ENCODE measurements around the gene SPTBN4. TPM values are rescaled to one million over a fixed set of nuclear protein-coding genes. Genes with fewer than 3 reads are reported as not detected.
A peak's percentile ranks its signal among the peaks of the same experiment; 100 is the strongest.

The SPTBN4 gene
- total and polyA plus RNA-seq, 10 of the 15 experiments (the other 5 are each of a cell fraction or from before 2014, with no cell fraction given), result 0.04 to 1.1 (median 0.34) TPM; not detected in 1

- no peak for TF ChIP-seq HSF1 (IDR thresholded peaks at IDR 0.05; ENCODE audit: low read depth, low read length)
- 0 out of 4 replicates have a peak, but pooled peaks of 1 of the 2 experiments have one; percentile 52 for TF ChIP-seq SRF (IDR thresholded peaks at IDR 0.05; ENCODE audit: low read depth in 2 of 2, low read length in 2 of 2)
- no peak for TF ChIP-seq USF1 (IDR thresholded peaks at IDR 0.05; ENCODE audit: borderline replicate concordance, extremely low read length, insufficient read depth, low read depth, low read length)
- TF ChIP-seq ZBTB40 (IDR thresholded peaks at IDR 0.05; ENCODE audit: borderline replicate concordance), result no peak; the same call in 1 of the 2 replicates
- no peak for TF ChIP-seq BCLAF1 (IDR thresholded peaks at IDR 0.05)
- TF ChIP-seq RUNX3 (IDR thresholded peaks at IDR 0.05; ENCODE audit: low read length), result no peak
- TF ChIP-seq FOS (IDR thresholded peaks at IDR 0.05; ENCODE audit: borderline replicate concordance, extremely low read depth, insufficient read length), result no peak
- peak; percentile 19 for TF ChIP-seq SKIL (IDR thresholded peaks at IDR 0.05; ENCODE audit: low read depth, poor library complexity, severe bottlenecking)
- TF ChIP-seq RAD51 (IDR thresholded peaks at IDR 0.05), result no peak
- TF ChIP-seq MEF2B (IDR thresholded peaks at IDR 0.05; ENCODE audit: partially characterized antibody, poor library complexity, severe bottlenecking), result peak; percentile 40
- no peak; the same call in 1 of the 2 replicates for TF ChIP-seq STAT1 (conservative IDR thresholded peaks at IDR 0.05)
- TF ChIP-seq WRNIP1 (IDR thresholded peaks at IDR 0.05; ENCODE audit: borderline replicate concordance, low read depth, low read length), result no peak
- no peak for TF ChIP-seq NFIC (IDR thresholded peaks at IDR 0.05; ENCODE audit: low read depth, low read length)
- TF ChIP-seq MAX (IDR thresholded peaks at IDR 0.05; ENCODE audit: low read depth, low read length), result no peak; the same call in 1 of the 2 replicates
Measured at GRCh38 chr19:40443131-40443999, 23.4 kb upstream of the SPTBN4 start (continued).
